ENCODE measurements around the gene COPG1. TPM values are rescaled to one million over a fixed set of nuclear protein-coding genes. Genes with fewer than 3 reads are reported as not detected.

Gene COPG1
- total and polyA plus RNA-seq, 2 of the 13 experiments (the other 11 are each of a cell fraction or from before 2014, with no cell fraction given): 98.6 to 166 TPM

DNA sequence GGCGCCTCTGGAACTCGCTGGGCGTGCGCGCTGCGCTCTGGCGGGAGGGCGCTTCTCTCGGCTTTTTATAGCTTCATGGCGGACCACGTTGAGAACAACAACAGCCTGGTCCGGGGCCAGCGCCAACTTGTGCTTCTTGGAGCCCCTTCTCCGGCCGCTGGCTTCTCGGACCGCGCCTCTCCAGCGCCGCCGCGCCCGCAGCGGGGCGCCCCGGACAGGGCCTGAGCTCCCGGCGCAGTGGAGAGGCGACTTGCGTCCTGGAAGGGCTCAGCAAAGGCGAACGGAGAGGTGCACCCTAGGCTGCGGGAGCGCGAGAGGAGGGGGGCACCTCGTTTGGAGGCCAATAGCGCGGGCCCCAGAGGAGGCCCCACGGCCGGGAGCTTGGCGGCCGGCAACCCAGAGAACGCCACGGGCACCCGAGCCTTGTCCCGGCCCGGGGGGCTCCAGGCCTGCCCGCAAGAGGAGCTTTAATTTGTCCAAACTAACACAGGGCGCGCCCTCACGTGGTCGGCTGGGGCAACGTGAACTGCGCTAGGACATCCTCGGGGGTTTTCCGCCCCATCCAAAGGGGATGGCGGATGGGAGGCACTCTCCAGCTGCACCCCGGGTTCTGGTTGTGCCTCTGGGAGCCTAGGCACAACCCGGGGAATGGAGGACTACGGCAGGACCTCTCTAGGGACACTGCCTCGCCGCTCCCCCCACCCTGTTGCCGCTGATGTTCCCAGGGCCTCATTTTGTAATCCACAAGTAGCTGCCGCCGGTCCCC lies 67.0 kb downstream of the COPG1 start (continued):
- TF ChIP-seq MED13 (CRISPR knock-in tag; IDR thresholded peaks at IDR 0.05): peak; percentile 76; the same call in 1 of the 2 replicates
- no peak for TF ChIP-seq THYN1 (CRISPR knock-in tag; IDR thresholded peaks at IDR 0.05; ENCODE audit: borderline replicate concordance, low read depth)
- TF ChIP-seq FOXK2 (IDR thresholded peaks at IDR 0.05): peak; percentile 100
- no peak for TF ChIP-seq MLX (CRISPR knock-in tag; IDR thresholded peaks at IDR 0.05)
- TF ChIP-seq REPIN1 (CRISPR knock-in tag; IDR thresholded peaks at IDR 0.05; ENCODE audit: borderline replicate concordance, low read depth): 0 out of 2 replicates have a peak, but pooled peaks have one; percentile 5
- TF ChIP-seq, protein P1, sequence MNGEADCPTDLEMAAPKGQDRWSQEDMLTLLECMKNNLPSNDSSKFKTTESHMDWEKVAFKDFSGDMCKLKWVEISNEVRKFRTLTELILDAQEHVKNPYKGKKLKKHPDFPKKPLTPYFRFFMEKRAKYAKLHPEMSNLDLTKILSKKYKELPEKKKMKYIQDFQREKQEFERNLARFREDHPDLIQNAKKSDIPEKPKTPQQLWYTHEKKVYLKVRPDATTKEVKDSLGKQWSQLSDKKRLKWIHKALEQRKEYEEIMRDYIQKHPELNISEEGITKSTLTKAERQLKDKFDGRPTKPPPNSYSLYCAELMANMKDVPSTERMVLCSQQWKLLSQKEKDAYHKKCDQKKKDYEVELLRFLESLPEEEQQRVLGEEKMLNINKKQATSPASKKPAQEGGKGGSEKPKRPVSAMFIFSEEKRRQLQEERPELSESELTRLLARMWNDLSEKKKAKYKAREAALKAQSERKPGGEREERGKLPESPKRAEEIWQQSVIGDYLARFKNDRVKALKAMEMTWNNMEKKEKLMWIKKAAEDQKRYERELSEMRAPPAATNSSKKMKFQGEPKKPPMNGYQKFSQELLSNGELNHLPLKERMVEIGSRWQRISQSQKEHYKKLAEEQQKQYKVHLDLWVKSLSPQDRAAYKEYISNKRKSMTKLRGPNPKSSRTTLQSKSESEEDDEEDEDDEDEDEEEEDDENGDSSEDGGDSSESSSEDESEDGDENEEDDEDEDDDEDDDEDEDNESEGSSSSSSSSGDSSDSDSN (CRISPR knock-in tag; IDR thresholded peaks at IDR 0.05): peak; percentile 84
- 0 out of 2 replicates have a peak, but pooled peaks have one; percentile 35 for TF ChIP-seq ZNF33B (CRISPR knock-in tag; IDR thresholded peaks at IDR 0.05)
- peak; percentile 15; the same call in 1 of the 2 replicates for TF ChIP-seq ZBTB7B (CRISPR knock-in tag; IDR thresholded peaks at IDR 0.05)
- no peak for TF ChIP-seq ZNF460 (CRISPR knock-in tag; IDR thresholded peaks at IDR 0.05; ENCODE audit: borderline replicate concordance)
- no peak for TF ChIP-seq PAF1 (CRISPR knock-in tag; IDR thresholded peaks at IDR 0.05)
- TF ChIP-seq ZKSCAN1 (IDR thresholded peaks at IDR 0.05; ENCODE audit: low read length): peak; percentile 50; the same call in 1 of the 2 replicates
- TF ChIP-seq ZNF619 (CRISPR knock-in tag; IDR thresholded peaks at IDR 0.05): 0 out of 2 replicates have a peak, but pooled peaks have one; percentile 40
- TF ChIP-seq ZIK1 (CRISPR knock-in tag; IDR thresholded peaks at IDR 0.05; ENCODE audit: borderline replicate concordance, low read depth): 0 out of 2 replicates have a peak, but pooled peaks have one; percentile 70
- TF ChIP-seq E2F1 (CRISPR knock-in tag; IDR thresholded peaks at IDR 0.05): peak; percentile 83
- no peak for TF ChIP-seq PAX8 (CRISPR knock-in tag; IDR thresholded peaks at IDR 0.05; ENCODE audit: borderline replicate concordance)
- TF ChIP-seq RFX5 (IDR thresholded peaks at IDR 0.05; ENCODE audit: low read depth, low read length): peak; percentile 24; the same call in 1 of the 2 replicates
- no peak for TF ChIP-seq NFRKB (IDR thresholded peaks at IDR 0.05)
- TF ChIP-seq, protein P2, sequence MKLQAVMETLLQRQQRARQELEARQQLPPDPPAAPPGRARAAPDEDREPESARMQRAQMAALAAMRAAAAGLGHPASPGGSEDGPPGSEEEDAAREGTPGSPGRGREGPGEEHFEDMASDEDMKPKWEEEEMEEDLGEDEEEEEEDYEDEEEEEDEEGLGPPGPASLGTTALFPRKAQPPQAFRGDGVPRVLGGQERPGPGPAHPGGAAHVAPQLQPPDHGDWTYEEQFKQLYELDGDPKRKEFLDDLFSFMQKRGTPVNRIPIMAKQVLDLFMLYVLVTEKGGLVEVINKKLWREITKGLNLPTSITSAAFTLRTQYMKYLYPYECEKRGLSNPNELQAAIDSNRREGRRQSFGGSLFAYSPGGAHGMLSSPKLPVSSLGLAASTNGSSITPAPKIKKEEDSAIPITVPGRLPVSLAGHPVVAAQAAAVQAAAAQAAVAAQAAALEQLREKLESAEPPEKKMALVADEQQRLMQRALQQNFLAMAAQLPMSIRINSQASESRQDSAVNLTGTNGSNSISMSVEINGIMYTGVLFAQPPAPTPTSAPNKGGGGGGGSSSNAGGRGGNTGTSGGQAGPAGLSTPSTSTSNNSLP (IDR thresholded peaks at IDR 0.05; ENCODE audit: low read depth, low read length): no peak
- TF ChIP-seq CEBPB (IDR thresholded peaks at IDR 0.05; ENCODE audit: borderline replicate concordance, low read depth, low read length): no peak
- TF ChIP-seq, protein P3, sequence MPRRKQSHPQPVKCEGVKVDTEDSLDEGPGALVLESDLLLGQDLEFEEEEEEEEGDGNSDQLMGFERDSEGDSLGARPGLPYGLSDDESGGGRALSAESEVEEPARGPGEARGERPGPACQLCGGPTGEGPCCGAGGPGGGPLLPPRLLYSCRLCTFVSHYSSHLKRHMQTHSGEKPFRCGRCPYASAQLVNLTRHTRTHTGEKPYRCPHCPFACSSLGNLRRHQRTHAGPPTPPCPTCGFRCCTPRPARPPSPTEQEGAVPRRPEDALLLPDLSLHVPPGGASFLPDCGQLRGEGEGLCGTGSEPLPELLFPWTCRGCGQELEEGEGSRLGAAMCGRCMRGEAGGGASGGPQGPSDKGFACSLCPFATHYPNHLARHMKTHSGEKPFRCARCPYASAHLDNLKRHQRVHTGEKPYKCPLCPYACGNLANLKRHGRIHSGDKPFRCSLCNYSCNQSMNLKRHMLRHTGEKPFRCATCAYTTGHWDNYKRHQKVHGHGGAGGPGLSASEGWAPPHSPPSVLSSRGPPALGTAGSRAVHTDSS (CRISPR knock-in tag; conservative IDR thresholded peaks at IDR 0.05): no peak
- no peak for TF ChIP-seq SOX13 (IDR thresholded peaks at IDR 0.05)
- TF ChIP-seq SOX13 (CRISPR knock-in tag; conservative IDR thresholded peaks at IDR 0.05 in 1 of 2, IDR thresholded peaks at IDR 0.05 in 1 of 2): peak in 1 of 2 experiments; percentile 30; a peak in 1 of 4 replicates
- no peak for TF ChIP-seq MAFF (IDR thresholded peaks at IDR 0.05; ENCODE audit: low read depth, low read length)
